IPS-15b (cell line): ENCODE results near the gene CMIP.
A peak's percentile ranks its signal among the peaks of the same experiment; 100 is the strongest.

Experiments
- H3K27me3 ChIP-seq: one replicate; pipeline ENCODE4 v1.6.1; 2013; ENCODE audit warnings: low read length; ENCODE audit not compliant: control insufficient read depth, insufficient read depth
- H3K36me3 ChIP-seq: one replicate; pipeline ENCODE4 v1.6.1; 2013; ENCODE audit warnings: low read length; ENCODE audit not compliant: control insufficient read depth, insufficient read depth
- H3K4me1 ChIP-seq: one replicate; pipeline ENCODE4 v1.6.1; 2013; ENCODE audit warnings: mild to moderate bottlenecking, low read length; ENCODE audit not compliant: control insufficient read depth, insufficient read depth
- H3K4me3 ChIP-seq: one replicate; pipeline ENCODE4 v1.5.1; 2013; ENCODE audit warnings: low read depth, low read length
- H3K9ac ChIP-seq: one replicate; pipeline ENCODE4 v1.6.1; 2013; ENCODE audit warnings: low read depth, mild to moderate bottlenecking, low read length
- H3K9me3 ChIP-seq: one replicate; pipeline ENCODE4 v1.6.1; 2013; ENCODE audit warnings: mild to moderate bottlenecking, low read length; ENCODE audit not compliant: control insufficient read depth, insufficient read depth

The CMIP gene

DNA sequence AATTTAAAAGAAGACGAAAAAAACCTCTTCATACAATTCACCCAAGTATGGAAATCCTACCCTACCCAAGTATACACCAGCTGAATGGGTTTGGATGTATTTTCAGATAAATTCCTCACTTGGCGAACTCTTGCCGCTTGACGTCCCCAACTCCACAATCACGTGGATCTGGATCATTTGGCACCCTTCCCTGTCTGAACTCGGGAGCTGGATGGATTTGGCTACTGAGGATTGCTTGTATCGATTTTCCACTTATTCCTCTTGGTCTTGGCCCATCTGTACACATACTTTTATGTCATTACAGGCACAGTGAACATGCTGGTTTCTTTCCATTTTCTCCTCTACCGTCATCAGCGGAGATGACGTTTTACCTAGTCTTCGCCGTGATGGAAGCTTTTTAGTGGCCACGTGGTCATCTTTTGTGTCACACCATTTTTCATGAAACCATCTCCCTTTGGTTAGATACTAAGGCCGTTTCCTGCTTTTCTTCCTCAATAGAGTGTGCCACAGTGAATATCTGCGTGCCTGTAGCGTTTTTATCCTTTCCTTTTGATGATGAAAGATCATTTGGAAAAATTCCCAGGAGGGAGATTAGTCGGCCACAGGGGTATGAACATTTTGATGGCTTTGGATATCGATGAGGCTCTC, 47.1 kb downstream of the CMIP start:
- peak overlapping the region; percentile 19 for H3K9ac ChIP-seq
- H3K36me3 ChIP-seq: peaks cover 4% of the 10 kb centered on the region
- no peaks in the 10 kb centered on the region for H3K9me3 ChIP-seq
- no peak overlapping the region for H3K4me3 ChIP-seq
- no peaks in the 10 kb centered on the region for H3K27me3 ChIP-seq
- no peaks in the 10 kb centered on the region for H3K4me1 ChIP-seq

GRCh38 chr16:81492311-81492761, 47.7 kb downstream of the CMIP start:
- no peak overlapping the region for H3K4me3 ChIP-seq
- no peaks in the 10 kb centered on the region for H3K4me1 ChIP-seq
- H3K9me3 ChIP-seq: no peaks in the 10 kb centered on the region
- no peaks in the 10 kb centered on the region for H3K27me3 ChIP-seq
- H3K9ac ChIP-seq: peak overlapping the region; percentile 19
- H3K36me3 ChIP-seq: peaks cover 4% of the 10 kb centered on the region

GRCh38 chr16:81492965-81493754, 48.6 kb downstream of the CMIP start:
- no peaks in the 10 kb centered on the region for H3K9me3 ChIP-seq
- H3K4me1 ChIP-seq: no peaks in the 10 kb centered on the region
- no peaks in the 10 kb centered on the region for H3K27me3 ChIP-seq
- H3K36me3 ChIP-seq: peaks cover 4% of the 10 kb centered on the region
- H3K9ac ChIP-seq: no peak overlapping the region
- H3K4me3 ChIP-seq: no peak overlapping the region

DNA sequence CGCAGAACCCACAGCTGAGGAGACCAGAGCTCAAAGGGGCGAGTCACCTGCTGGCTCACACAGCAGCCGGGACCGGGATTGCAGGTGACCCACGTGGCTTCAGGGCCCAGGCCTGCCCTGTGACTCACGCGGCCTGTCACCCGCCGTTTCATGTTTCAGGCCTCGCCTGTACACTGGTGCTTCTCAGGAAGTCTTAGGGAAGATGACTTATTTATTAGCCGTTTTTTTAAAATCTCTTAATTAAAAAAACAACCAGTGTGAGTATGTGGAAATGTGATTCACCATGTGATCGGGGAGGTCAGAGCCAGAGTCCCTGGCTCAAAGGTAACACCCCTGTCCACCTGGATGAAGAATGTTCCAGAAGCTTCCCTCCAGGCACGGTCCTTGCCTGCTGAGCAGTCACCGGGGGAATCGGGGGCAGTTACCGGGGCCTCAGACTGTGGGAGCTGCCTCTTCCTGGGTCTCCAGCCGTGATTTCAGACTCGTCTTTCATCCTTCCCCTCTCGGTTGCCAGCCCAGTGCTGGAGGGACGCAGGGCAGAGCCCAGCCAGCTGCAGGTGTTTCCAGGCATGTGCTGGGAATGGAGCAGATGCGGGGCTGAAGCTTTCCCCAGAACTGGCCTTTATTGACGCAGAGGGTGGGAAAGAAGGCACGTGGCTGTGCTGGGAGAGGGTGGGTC, 49.3 kb downstream of the CMIP start:
- no peak overlapping the region for H3K4me3 ChIP-seq
- H3K36me3 ChIP-seq: peaks cover 7% of the 10 kb centered on the region
- H3K27me3 ChIP-seq: no peaks in the 10 kb centered on the region
- no peak overlapping the region for H3K9ac ChIP-seq
- H3K4me1 ChIP-seq: no peaks in the 10 kb centered on the region
- H3K9me3 ChIP-seq: no peaks in the 10 kb centered on the region

- no peaks in the 10 kb centered on the region for H3K9me3 ChIP-seq
- no peaks in the 10 kb centered on the region for H3K4me1 ChIP-seq
- H3K36me3 ChIP-seq: peaks cover 4% of the 10 kb centered on the region
- H3K4me3 ChIP-seq: no peak overlapping the region
- H3K9ac ChIP-seq: no peak overlapping the region
- no peaks in the 10 kb centered on the region for H3K27me3 ChIP-seq
Observed at GRCh38 chr16:81494434-81494806, 49.8 kb downstream of the CMIP start.

GRCh38 chr16:81494888-81495287, 50.3 kb downstream of the CMIP start:
- no peak overlapping the region for H3K4me3 ChIP-seq
- no peaks in the 10 kb centered on the region for H3K4me1 ChIP-seq
- no peak overlapping the region for H3K9ac ChIP-seq
- H3K36me3 ChIP-seq: peaks cover 3% of the 10 kb centered on the region
- H3K9me3 ChIP-seq: no peaks in the 10 kb centered on the region
- H3K27me3 ChIP-seq: no peaks in the 10 kb centered on the region

- peaks cover 3% of the 10 kb centered on the region for H3K36me3 ChIP-seq
- no peaks in the 10 kb centered on the region for H3K9me3 ChIP-seq
- no peak overlapping the region for H3K9ac ChIP-seq
- H3K4me3 ChIP-seq: no peak overlapping the region
- H3K4me1 ChIP-seq: peaks cover under 1% of the 10 kb centered on the region
- H3K27me3 ChIP-seq: no peaks in the 10 kb centered on the region
Observed at GRCh38 chr16:81495321-81496234, 51.0 kb downstream of the CMIP start.

DNA sequence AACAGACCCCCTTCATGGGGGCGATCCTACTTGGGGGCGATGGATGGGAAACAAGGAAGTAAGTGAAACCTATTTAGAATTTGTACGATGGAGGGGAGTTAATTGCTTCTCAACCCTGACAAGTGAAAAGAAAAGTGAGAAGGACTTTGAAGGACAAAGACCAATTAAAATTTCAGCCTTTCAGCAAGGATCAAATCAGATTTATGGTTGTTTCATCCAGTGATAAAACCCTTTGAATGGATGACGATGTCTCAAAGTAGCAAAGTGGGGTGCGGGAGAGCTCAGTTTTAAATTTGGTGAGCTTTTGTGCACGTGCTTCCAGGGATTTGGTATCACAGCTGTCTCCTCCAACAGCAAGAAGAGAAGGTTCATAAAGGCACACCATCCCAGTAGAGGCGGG, 51.7 kb downstream of the CMIP start:
- H3K4me1 ChIP-seq: peaks cover 3% of the 10 kb centered on the region
- H3K9ac ChIP-seq: no peak overlapping the region
- no peaks in the 10 kb centered on the region for H3K9me3 ChIP-seq
- no peaks in the 10 kb centered on the region for H3K27me3 ChIP-seq
- peaks cover 3% of the 10 kb centered on the region for H3K36me3 ChIP-seq
- no peak overlapping the region for H3K4me3 ChIP-seq

- Histone ChIP-seq H3K4me1 (peaks cover 3% of the 10 kb centered on the region), H3K27me3 (no peaks in the 10 kb centered on the region), H3K9me3 (no peaks in the 10 kb centered on the region), H3K36me3 (peaks cover 3% of the 10 kb centered on the region), H3K4me3 (no peak overlapping the region), H3K9ac (no peak overlapping the region)
Observed at GRCh38 chr16:81496742-81497141, 52.1 kb downstream of the CMIP start.

GRCh38 chr16:81497690-81498089, 53.1 kb downstream of the CMIP start:
- no peak overlapping the region for H3K4me3 ChIP-seq
- H3K9ac ChIP-seq: no peak overlapping the region

GRCh38 chr16:81498351-81498750, 53.7 kb downstream of the CMIP start:
- Histone ChIP-seq H3K4me1 (peaks cover 3% of the 10 kb centered on the region), H3K9me3 (no peaks in the 10 kb centered on the region), H3K36me3 (peaks cover 3% of the 10 kb centered on the region), H3K4me3 (no peak overlapping the region), H3K9ac (peak overlapping the region; percentile 9), H3K27me3 (no peaks in the 10 kb centered on the region)

More at GRCh38 chr16:81497690-81498089, 53.1 kb downstream of the CMIP start:
- peaks cover 3% of the 10 kb centered on the region for H3K36me3 ChIP-seq
- H3K27me3 ChIP-seq: no peaks in the 10 kb centered on the region
- H3K4me1 ChIP-seq: peaks cover 3% of the 10 kb centered on the region
- no peaks in the 10 kb centered on the region for H3K9me3 ChIP-seq
